HCT116 (cell line): Measurements from ENCODE around the gene CCL23. TPM values are rescaled to one million over a fixed set of nuclear protein-coding genes. Genes with fewer than 3 reads are reported as not detected.

Experiments used
- ATAC-seq: fragments of 200-7000 bp; cut with Tn5 transposase; 2 replicates; pipeline ENCODE4 v1.9.1; 2020; ENCODE audit warnings: mild to moderate bottlenecking, moderate library complexity
- BruUV-seq: library from RNA; stranded (reverse); fragments of 400-500 nt; replicated peaks from 2 replicates; lab custom pipeline; 2021; lab: Mats Ljungman, UMichigan
- CTCF ChIA-PET: fragments of 300-600 bp; sonication (Branson Sonifier 250); formaldehyde crosslinking; loops from one replicate; lab custom pipeline; 2021; ENCODE audit warnings: antibody characterized with exemption; lab: Charles Lee
- POLR2A ChIA-PET: fragments of 300-600, 350-600 bp; sonication (Branson Sonifier 250); formaldehyde crosslinking; loops from one replicate; lab custom pipeline; 2021; ENCODE audit warnings: antibody characterized with exemption; lab: Charles Lee
- RAD21 ChIA-PET, 2 experiments: fragments of 300-600 bp; sonication (Branson Sonifier 250); formaldehyde crosslinking; loops; one replicate each; lab custom pipeline; 2023; ENCODE audit warnings: low total read pairs in 2 of 2; ENCODE audit not compliant: uncharacterized antibody in 2 of 2, unreplicated experiment in 2 of 2, low non-redundant PET in 1 of 2; lab: Charles Lee
- DNase-seq: peaks from one replicate; pipeline ENCODE4 v3.0.0-alpha.2; 2010; ENCODE audit warnings: low read depth, low spot score
- H2AFZ ChIP-seq: fragments of 200-600 bp; shearing (Covaris generic), sonication (generic); 2 replicates; pipeline ENCODE4 v1.6.1; 2017; ENCODE audit warnings: low read depth, mixed run types, mixed read lengths, antibody characterized with exemption, low read length; ENCODE audit not compliant: poor library complexity, severe bottlenecking
- H3K27ac ChIP-seq: 2 replicates; pipeline ENCODE4 v1.5.1; 2012; ENCODE audit warnings: low read depth, low read length
- H3K27me3 ChIP-seq: fragments of 200-600 bp; sonication (generic); 2 replicates; pipeline ENCODE4 v1.6.1; 2016; ENCODE audit warnings: mixed run types, low read length, mixed read lengths; ENCODE audit not compliant: insufficient read depth
- H3K36me3 ChIP-seq, 2 experiments: fragments of 200-500 bp in 1 of 2; fragments of 200-600 bp in 1 of 2; sonication (Bioruptor generic) in 1 of 2; sonication (generic) in 1 of 2; 2 replicates each; pipeline versions ENCODE4 v1.5.1 to v1.6.1; 2014 to 2016; ENCODE audit warnings: low read length in 2 of 2, inconsistent platforms in 1 of 2, mixed read lengths in 1 of 2, mixed run types in 1 of 2; ENCODE audit not compliant: insufficient read depth in 2 of 2, control insufficient read depth in 1 of 2
- H3K4me1 ChIP-seq, 2 experiments: fragments of 200-600 bp in 1 of 2; sonication (generic) in 1 of 2; 2 replicates each; pipeline versions ENCODE4 v1.5.1 to v1.6.1; 2012 to 2017; ENCODE audit warnings: low read length in 2 of 2, inconsistent platforms in 1 of 2, mild to moderate bottlenecking in 1 of 2, mixed read lengths in 1 of 2, mixed run types in 1 of 2, moderate library complexity in 1 of 2; ENCODE audit not compliant: insufficient read depth in 2 of 2, control insufficient read depth in 1 of 2
- H3K4me2 ChIP-seq: fragments of 200-600 bp; sonication (generic); 2 replicates; pipeline ENCODE4 v1.6.1; 2017; ENCODE audit warnings: mixed run types, low read length, mixed read lengths
- H3K4me3 ChIP-seq, 2 experiments: fragments of 200-600 bp in 1 of 2; sonication (generic) in 1 of 2; replicated peaks in 1 of 2; 2 replicates each; pipeline ENCODE4 v1.5.1; 2011 to 2016; ENCODE audit warnings: low read length in 2 of 2, control low read depth in 1 of 2, low read depth in 1 of 2, mild to moderate bottlenecking in 1 of 2, mixed read lengths in 1 of 2, mixed run types in 1 of 2
- H3K79me2 ChIP-seq: fragments of 200-600 bp; sonication (generic); 2 replicates; pipeline ENCODE4 v1.6.1; 2017; ENCODE audit warnings: mild to moderate bottlenecking, mixed run types, low read length, moderate library complexity, mixed read lengths; ENCODE audit not compliant: insufficient read depth
- H3K9ac ChIP-seq: fragments of 200-600 bp; sonication (generic); 2 replicates; pipeline ENCODE4 v1.6.1; 2016; ENCODE audit warnings: low read length, mixed read lengths
- H3K9me2 ChIP-seq: fragments of 200-600 bp; sonication (generic), shearing (Covaris generic); 2 replicates; pipeline ENCODE4 v1.6.1; 2017; ENCODE audit warnings: mixed run types, mild to moderate bottlenecking, moderate library complexity; ENCODE audit not compliant: insufficient read depth
- H3K9me3 ChIP-seq, 2 experiments: fragments of 200-500 bp in 1 of 2; fragments of 200-600 bp in 1 of 2; sonication (Bioruptor generic) in 1 of 2; sonication (generic) in 1 of 2; 2 replicates each; pipeline ENCODE4 v1.6.1; 2014 to 2017; ENCODE audit warnings: low read length in 2 of 2, mixed read lengths in 2 of 2, inconsistent platforms in 1 of 2, low read depth in 1 of 2, mild to moderate bottlenecking in 1 of 2, mixed run types in 1 of 2, moderate library complexity in 1 of 2; ENCODE audit not compliant: control insufficient read depth in 1 of 2, insufficient read depth in 1 of 2
- H4K20me1 ChIP-seq: fragments of 200-600 bp; sonication (generic), shearing (Covaris generic); 2 replicates; pipeline ENCODE4 v1.6.1; 2017; ENCODE audit warnings: mixed run types, mild to moderate bottlenecking, moderate library complexity; ENCODE audit not compliant: insufficient read depth
- ATF3 ChIP-seq: IDR thresholded peaks from 2 replicates; pipeline ENCODE4 v1.6.1; 2012
- ELF1 ChIP-seq: IDR thresholded peaks from 2 replicates; pipeline ENCODE4 v1.6.1; 2012; ENCODE audit warnings: low read depth, borderline replicate concordance
- EZH2 ChIP-seq: fragments of 200-600 bp; sonication (generic); IDR thresholded peaks from 2 replicates; pipeline ENCODE4 v1.6.1; 2017; ENCODE audit warnings: antibody characterized with exemption, mixed run types
- EZH2phosphoT487 ChIP-seq: fragments of 200-600 bp; IDR thresholded peaks from 2 replicates; pipeline ENCODE4 v1.6.1; 2018; ENCODE audit warnings: antibody characterized with exemption, borderline replicate concordance
- POLR2AphosphoS5 ChIP-seq: IDR thresholded peaks from 2 replicates; pipeline ENCODE4 v1.6.1; 2011; ENCODE audit warnings: mild to moderate bottlenecking, low read depth, low read length, moderate library complexity
- RAD21 ChIP-seq: IDR thresholded peaks from 2 replicates; pipeline ENCODE4 v1.6.1; 2012; ENCODE audit warnings: low read depth, mild to moderate bottlenecking
- SIN3A ChIP-seq: IDR thresholded peaks from 2 replicates; pipeline ENCODE4 v1.6.1; 2012; ENCODE audit warnings: low read depth
- SP1 ChIP-seq: IDR thresholded peaks from 2 replicates; pipeline ENCODE4 v1.6.1; 2012; ENCODE audit warnings: low read depth
- SRF ChIP-seq: IDR thresholded peaks from 2 replicates; pipeline ENCODE4 v1.6.1; 2012; ENCODE audit warnings: low read depth
- TCF7L2 ChIP-seq: IDR thresholded peaks from 2 replicates; pipeline ENCODE4 v1.7.0; 2011; ENCODE audit warnings: borderline replicate concordance, inconsistent platforms; ENCODE audit not compliant: insufficient read depth, insufficient read length; ENCODE audit errors: extremely low read depth
- YY1 ChIP-seq: IDR thresholded peaks from 2 replicates; pipeline ENCODE4 v1.6.1; 2011; ENCODE audit warnings: low read length, low read depth, moderate library complexity, mild to moderate bottlenecking; ENCODE audit not compliant: insufficient replicate concordance; ENCODE audit errors: extremely low read depth
- ZFX ChIP-seq: fragments of 450-650 bp; IDR thresholded peaks from 2 replicates; pipeline ENCODE4 v1.6.1; 2017
- intact Hi-C: fragments of 100-400 bp; cut with micrococcal nuclease; formaldehyde crosslinking; loops from 2 replicates; pipeline ENCODE4 v1.10.0; 2022
- total RNA-seq: library from RNA; stranded (reverse); gene quantifications from one replicate; pipeline ENCODE4 v1.2.1, GENCODE V29; 2021; ENCODE audit not compliant: unreplicated experiment
- TF ChIP-seq, protein P1 (sequence below): IDR thresholded peaks from 2 replicates; pipeline ENCODE4 v1.6.1; 2012
- TF ChIP-seq, protein P2 (sequence below): IDR thresholded peaks from 2 replicates; pipeline ENCODE4 v1.6.1; 2012; ENCODE audit warnings: low read depth
- TF ChIP-seq, protein P3 (sequence below): IDR thresholded peaks from 2 replicates; pipeline ENCODE4 v1.6.1; 2011; ENCODE audit warnings: mild to moderate bottlenecking, low read length, moderate library complexity; ENCODE audit not compliant: insufficient replicate concordance; ENCODE audit errors: extremely low read depth

Gene CCL23
- total RNA-seq, 1 experiment from 2014 or later, result not detected

GRCh38 chr17:36030956-36031355, 13.2 kb upstream of the CCL23 start:
- no peak overlapping the region for H3K27ac ChIP-seq
- no peaks in the 10 kb centered on the region for H4K20me1 ChIP-seq
- H3K9me2 ChIP-seq, result no peaks in the 10 kb centered on the region
- H3K27me3 ChIP-seq, result peaks cover 18% of the 10 kb centered on the region
- BruUV-seq, result no TSS peak
- no peak for TF ChIP-seq ELF1
- TF ChIP-seq, protein P1, sequence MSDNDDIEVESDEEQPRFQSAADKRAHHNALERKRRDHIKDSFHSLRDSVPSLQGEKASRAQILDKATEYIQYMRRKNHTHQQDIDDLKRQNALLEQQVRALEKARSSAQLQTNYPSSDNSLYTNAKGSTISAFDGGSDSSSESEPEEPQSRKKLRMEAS, result no peak
- no peak for TF ChIP-seq EZH2
- no peak for TF ChIP-seq SRF
- no peak for TF ChIP-seq ATF3
- no peak for TF ChIP-seq POLR2AphosphoS5
- no peak for TF ChIP-seq EZH2phosphoT487
- no peak for TF ChIP-seq YY1
- ATAC-seq, result no peak
- ChIA-PET RAD21 (no interaction called here), CTCF (no interaction called here), POLR2A (no interaction called here)
- no peaks in the 10 kb centered on the region for H3K36me3 ChIP-seq
- H3K79me2 ChIP-seq, result no peaks in the 10 kb centered on the region
- H2AFZ ChIP-seq, result no peak overlapping the region
- DNase-seq, result no peak
- no peak overlapping the region for H3K4me3 ChIP-seq
- no peak overlapping the region for H3K9ac ChIP-seq
- H3K4me2 ChIP-seq, result no peak overlapping the region
- intact Hi-C loops, result no loop called here
- H3K4me1 ChIP-seq, result no peaks in the 10 kb centered on the region
- H3K9me3 ChIP-seq, result no peaks in the 10 kb centered on the region

GRCh38 chr17:36027761-36028160, 10.0 kb upstream of the CCL23 start:
- BruUV-seq, result no TSS peak
- no peak overlapping the region for H2AFZ ChIP-seq
- H3K36me3 ChIP-seq, result no peaks in the 10 kb centered on the region
- H3K9me2 ChIP-seq, result no peaks in the 10 kb centered on the region
- POLR2A ChIA-PET, result no interaction called here
- H3K79me2 ChIP-seq, result no peaks in the 10 kb centered on the region
- no peak overlapping the region for H3K4me3 ChIP-seq
- H3K9ac ChIP-seq, result no peak overlapping the region
- no peak overlapping the region for H3K4me2 ChIP-seq
- H3K4me1 ChIP-seq, result no peaks in the 10 kb centered on the region
- no peak for DNase-seq
- H3K27me3 ChIP-seq, result peaks cover 11% of the 10 kb centered on the region
- intact Hi-C loops, result no loop called here
- H3K9me3 ChIP-seq, result no peaks in the 10 kb centered on the region
- ATAC-seq, result no peak
- CTCF ChIA-PET, result interaction anchor here (1.3 kb wide), 1 partner anchor 121 kb away, joined by 3 read pairs; no protein-coding TSS in a partner anchor
- RAD21 ChIA-PET, result no interaction called here
- no peak overlapping the region for H3K27ac ChIP-seq
- no peaks in the 10 kb centered on the region for H4K20me1 ChIP-seq
- TF ChIP-seq, protein P2, sequence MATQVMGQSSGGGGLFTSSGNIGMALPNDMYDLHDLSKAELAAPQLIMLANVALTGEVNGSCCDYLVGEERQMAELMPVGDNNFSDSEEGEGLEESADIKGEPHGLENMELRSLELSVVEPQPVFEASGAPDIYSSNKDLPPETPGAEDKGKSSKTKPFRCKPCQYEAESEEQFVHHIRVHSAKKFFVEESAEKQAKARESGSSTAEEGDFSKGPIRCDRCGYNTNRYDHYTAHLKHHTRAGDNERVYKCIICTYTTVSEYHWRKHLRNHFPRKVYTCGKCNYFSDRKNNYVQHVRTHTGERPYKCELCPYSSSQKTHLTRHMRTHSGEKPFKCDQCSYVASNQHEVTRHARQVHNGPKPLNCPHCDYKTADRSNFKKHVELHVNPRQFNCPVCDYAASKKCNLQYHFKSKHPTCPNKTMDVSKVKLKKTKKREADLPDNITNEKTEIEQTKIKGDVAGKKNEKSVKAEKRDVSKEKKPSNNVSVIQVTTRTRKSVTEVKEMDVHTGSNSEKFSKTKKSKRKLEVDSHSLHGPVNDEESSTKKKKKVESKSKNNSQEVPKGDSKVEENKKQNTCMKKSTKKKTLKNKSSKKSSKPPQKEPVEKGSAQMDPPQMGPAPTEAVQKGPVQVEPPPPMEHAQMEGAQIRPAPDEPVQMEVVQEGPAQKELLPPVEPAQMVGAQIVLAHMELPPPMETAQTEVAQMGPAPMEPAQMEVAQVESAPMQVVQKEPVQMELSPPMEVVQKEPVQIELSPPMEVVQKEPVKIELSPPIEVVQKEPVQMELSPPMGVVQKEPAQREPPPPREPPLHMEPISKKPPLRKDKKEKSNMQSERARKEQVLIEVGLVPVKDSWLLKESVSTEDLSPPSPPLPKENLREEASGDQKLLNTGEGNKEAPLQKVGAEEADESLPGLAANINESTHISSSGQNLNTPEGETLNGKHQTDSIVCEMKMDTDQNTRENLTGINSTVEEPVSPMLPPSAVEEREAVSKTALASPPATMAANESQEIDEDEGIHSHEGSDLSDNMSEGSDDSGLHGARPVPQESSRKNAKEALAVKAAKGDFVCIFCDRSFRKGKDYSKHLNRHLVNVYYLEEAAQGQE, result no peak
- no peak for TF ChIP-seq ZFX
- TF ChIP-seq TCF7L2, result no peak
- TF ChIP-seq RAD21, result no peak
- TF ChIP-seq SIN3A, result no peak
- no peak for TF ChIP-seq ATF3
- no peak for TF ChIP-seq SP1
- TF ChIP-seq, protein P3, sequence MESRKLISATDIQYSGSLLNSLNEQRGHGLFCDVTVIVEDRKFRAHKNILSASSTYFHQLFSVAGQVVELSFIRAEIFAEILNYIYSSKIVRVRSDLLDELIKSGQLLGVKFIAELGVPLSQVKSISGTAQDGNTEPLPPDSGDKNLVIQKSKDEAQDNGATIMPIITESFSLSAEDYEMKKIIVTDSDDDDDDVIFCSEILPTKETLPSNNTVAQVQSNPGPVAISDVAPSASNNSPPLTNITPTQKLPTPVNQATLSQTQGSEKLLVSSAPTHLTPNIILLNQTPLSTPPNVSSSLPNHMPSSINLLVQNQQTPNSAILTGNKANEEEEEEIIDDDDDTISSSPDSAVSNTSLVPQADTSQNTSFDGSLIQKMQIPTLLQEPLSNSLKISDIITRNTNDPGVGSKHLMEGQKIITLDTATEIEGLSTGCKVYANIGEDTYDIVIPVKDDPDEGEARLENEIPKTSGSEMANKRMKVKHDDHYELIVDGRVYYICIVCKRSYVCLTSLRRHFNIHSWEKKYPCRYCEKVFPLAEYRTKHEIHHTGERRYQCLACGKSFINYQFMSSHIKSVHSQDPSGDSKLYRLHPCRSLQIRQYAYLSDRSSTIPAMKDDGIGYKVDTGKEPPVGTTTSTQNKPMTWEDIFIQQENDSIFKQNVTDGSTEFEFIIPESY, result no peak
